ENCODE results near the gene SPEM2.

GRCh38 chr17:7379134-7379533 is 46.3 kb upstream of the SPEM2 start:
- TF ChIP-seq CTCF (conservative IDR thresholded peaks at IDR 0.05; ENCODE audit: low read depth, low read length) (no peak), EZH2 (IDR thresholded peaks at IDR 0.05; ENCODE audit: borderline replicate concordance, low read depth, low read length, poor library complexity, severe bottlenecking) (no peak)
